HG03097 (cell line): ENCODE results near the gene RC3H1.
"Not testable (repeated sequence)": the region's sequence is repeated elsewhere in the genome, so short reads cannot be mapped to it uniquely, and the experiment has no call there.

Experiments
- ATAC-seq: cut with Tn5 transposase; IDR thresholded peaks from one replicate; pipeline ENCODE4 v1.9.1; 2021; ENCODE audit not compliant: unreplicated experiment, low FRiP score

Gene RC3H1

DNA sequence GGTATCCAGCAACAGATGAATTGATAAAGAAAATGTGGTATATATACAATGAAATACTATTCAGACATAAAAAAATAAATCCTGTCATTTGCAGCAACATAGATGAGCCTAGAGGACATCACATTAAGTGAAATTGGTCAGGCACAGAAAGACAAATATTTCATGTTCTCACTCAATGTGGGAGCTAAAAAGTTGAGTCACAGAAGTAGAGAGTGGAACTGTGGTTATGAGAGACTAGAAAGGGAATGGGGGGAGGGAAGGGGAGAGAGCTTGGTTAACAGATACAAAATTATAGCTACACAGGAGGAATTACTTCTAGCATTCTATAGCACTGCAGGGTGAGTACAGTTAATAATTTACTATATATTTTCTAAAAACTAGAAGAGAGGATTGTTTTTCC is 68.0 kb downstream of the RC3H1 start:
- no peak for ATAC-seq

DNA sequence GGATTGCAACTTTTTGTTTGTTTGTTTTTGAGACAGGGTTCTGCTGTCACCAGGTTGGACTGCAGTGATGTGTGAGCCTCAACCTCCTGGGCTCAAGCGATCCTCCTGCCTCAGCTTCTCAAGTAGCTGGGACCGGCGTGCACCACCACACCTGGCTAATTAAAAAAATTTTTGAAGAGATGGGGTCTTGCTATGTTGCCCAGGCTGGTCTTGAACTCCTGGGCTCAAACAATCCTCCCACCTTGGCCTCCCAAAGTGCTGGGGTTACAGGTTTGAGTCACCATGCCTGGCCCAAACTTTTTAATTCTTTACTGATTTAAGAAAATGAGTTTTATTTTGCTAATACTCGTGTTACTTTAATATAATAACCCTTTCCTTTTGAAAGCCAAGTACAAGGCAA is 73.6 kb downstream of the RC3H1 start:
- ATAC-seq = no peak

GRCh38 chr1:173946380-173946921 is 75.7 kb downstream of the RC3H1 start:
- no peak for ATAC-seq

- ATAC-seq = no peak
Measured at GRCh38 chr1:173937062-173937461, 85.1 kb downstream of the RC3H1 start.

GRCh38 chr1:173934440-173934839 is 87.7 kb downstream of the RC3H1 start:
- no peak for ATAC-seq

DNA sequence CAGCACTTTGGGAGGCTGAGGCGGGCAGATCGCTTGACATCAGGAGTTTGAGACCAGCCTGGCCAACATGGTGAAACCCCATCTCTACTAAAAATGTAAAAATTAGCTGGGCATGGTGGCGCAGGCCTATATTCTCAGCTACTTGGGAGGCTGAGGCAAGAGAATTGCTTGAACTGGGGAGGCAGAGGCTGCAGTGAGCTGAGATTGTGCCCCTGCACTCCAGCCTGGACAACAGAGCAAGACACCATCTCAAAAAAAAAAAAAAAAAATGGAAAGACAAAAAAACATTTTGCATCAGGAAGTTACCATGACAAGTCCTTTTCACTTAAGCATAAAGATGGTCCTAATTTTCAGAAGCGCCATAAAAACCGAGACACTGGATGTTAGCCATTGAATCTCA is 91.6 kb downstream of the RC3H1 start:
- not testable (repeated sequence) for ATAC-seq

- ATAC-seq = no peak
Measured at GRCh38 chr1:173925306-173926242, 96.6 kb downstream of the RC3H1 start.

DNA sequence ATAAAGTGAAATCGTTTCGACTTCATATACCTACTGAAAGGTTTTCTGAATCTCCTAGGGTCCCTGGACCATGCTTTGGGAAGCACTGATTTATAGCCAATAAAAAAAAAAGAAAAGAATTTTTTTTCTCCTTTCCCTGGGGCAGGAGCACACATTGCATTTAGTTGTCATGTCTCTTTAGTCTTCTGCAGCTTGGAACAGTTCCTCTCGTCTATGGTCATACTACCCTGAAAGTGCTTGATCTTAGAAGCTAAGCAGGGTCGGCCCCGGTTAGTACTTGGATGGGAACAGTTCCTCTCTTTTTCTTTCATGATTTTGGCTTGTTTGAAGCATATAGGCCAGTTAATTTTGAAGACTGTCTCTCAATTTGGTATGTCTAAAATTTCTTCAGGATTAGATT is 101.3 kb downstream of the RC3H1 start:
- no peak for ATAC-seq

DNA sequence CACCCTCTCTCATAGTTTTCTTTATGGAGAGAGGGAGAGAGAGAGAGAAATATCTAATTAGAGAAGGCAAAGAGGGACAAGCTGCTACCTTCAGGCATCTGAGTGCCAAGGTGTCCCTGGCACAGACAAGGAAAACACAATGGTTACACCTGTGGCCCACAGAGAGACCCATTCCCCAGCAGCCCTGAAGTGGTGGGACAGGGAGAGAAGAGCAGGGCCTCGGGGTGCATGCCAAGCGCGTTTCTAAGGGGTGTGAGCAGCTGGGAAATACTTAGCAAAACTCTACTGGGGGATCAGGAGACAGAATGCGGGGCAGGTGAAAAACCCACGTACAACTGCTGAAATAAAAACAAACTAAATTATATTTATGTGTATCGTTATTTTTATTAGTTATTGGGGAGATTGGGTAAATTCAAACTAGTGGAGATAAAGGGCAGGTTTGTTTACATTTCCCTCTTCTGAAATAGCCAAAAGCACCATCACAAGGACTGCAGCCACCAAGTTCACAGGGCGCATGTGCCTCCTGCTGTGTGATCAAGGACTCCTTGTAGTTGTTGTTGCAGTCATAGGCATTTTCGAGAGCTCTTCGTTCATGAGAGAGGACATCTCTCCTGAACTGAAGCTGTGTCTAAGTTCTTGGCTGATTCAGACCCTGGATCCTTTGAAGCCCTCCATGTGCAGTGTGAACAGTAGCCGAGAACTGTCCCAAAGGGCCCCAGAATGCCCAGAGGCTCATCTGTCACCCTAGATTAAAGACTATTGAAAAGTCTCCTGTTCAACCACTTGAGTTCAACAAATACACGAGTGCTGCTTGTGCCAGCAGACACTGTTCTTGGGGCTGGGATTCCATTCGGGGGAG is 104.3 kb downstream of the RC3H1 start:
- no peak for ATAC-seq

DNA sequence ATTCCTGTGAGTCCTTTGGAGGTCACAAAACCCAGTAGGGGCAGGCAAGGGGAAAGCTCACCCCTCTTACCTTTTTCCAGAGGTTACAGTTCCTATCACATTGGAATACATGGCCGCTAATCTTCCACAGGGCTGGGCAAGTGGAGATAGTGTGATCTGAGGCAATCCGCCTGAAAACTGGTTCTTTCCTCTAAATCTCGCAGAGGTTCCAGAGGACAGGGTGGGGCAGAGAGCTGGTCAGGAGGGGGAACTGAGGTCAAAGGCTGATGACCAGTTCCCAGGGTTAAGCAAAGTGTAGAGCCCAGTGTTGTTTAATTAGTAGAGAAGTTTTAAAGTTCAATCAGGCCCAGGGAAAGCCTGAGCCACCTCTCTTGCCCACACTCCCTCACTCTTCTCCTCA is 105.0 kb downstream of the RC3H1 start, which contains the start of gene SERPINC1:
SERPINC1 (minus strand) TSS at position 179 of the 400 bp plus-strand sequence; CDS start at position 111, 68 bp downstream.
- no peak for ATAC-seq

GRCh38 chr1:173916667-173917066 is 105.5 kb downstream of the RC3H1 start:
- ATAC-seq = no peak

GRCh38 chr1:173915596-173915995 is 106.6 kb downstream of the RC3H1 start:
- ATAC-seq = no peak

DNA sequence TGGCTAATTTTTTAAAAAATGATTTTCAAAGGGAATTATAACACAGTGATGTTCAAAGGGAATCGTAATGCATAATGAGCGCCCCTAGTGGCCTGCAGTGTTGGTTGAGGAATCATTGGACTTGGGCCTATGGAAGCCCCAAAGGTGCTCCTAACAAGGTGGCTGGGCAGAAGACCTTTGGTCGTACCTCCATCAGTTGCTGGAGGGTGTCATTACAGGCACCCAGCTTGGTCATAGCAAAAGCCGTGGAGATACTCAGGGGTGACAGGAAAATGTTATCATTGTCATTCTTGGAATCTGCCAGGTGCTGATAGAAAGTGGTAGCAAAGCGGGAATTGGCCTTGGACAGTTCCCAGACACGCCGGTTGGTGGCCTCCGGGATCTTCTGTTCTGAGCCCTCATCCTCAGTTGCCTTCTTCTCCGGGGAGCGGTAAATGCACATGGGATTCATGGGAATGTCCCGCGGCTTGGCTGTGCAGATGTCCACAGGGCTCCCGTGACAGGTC is 107.7 kb downstream of the RC3H1 start:
- no peak for ATAC-seq

GRCh38 chr1:173913111-173913510 is 109.0 kb downstream of the RC3H1 start:
- no peak for ATAC-seq

- no peak for ATAC-seq
Measured at GRCh38 chr1:173903827-173904531, 118.2 kb downstream of the RC3H1 start.

DNA sequence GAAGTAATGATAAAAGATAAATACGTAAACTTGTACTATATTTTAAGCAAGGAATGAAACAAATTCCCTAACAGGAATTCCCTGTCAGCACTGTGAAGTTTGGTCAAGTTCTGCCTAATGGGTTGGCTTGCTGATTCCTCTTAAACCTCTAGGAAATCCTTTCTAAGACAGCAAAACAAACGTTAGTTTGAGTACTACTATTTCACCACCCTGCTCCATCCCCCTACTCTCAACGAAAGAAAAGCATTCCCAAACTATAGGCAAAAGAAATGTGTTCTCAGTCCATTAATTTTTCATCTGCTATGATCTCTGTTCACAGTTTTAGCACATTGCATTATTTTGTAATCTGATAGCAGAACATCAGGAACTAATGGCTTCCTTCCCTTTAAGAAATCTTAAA is 121.2 kb downstream of the RC3H1 start:
- ATAC-seq = no peak

GRCh38 chr1:173900427-173900826 is 121.7 kb downstream of the RC3H1 start:
- ATAC-seq = no peak

DNA sequence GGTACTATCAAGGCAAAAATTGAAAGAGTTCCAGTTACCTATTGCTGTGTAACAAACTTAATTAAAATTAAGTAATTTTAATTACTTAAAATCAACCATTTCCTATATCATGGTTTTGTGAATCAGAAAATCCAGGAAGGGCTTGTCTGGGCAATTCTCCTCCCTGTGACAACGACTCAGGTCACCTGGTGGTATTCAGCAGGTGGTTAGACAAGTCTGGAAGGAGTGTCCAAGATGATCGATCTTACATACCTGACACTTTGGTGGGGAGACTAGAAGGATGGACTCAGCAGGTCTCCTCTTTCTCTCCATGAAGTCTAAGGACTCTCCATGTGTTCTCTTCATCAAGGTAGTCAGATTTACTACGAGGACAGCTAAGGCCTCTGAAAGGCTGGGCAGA is 128.0 kb downstream of the RC3H1 start:
- ATAC-seq = no peak

DNA sequence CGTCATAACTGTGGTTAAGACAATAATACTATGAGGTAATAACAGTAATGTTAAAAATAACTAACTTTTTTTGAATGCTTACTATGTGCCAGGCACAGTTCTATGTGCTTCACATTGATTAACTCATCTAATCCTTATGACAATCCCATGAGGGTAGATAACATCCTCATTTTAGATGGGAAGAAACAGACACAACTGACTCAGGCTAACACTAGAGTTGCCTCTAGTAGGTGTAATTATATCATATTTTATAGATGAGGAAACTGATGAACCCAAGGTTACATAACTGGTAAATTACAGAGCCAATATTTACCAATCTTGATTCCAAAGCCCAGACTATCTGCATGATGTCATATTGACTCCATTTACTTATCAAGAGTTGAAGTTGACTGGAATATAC is 128.5 kb downstream of the RC3H1 start:
- no peak for ATAC-seq

- no peak for ATAC-seq
Measured at GRCh38 chr1:173889885-173890284, 132.3 kb downstream of the RC3H1 start.
